ENCODE measurements around the gene RPS6KC1.
"Not testable (repeated sequence)": the region's sequence is repeated elsewhere in the genome, so short reads cannot be mapped to it uniquely, and the experiment has no call there.

The RPS6KC1 gene

DNA sequence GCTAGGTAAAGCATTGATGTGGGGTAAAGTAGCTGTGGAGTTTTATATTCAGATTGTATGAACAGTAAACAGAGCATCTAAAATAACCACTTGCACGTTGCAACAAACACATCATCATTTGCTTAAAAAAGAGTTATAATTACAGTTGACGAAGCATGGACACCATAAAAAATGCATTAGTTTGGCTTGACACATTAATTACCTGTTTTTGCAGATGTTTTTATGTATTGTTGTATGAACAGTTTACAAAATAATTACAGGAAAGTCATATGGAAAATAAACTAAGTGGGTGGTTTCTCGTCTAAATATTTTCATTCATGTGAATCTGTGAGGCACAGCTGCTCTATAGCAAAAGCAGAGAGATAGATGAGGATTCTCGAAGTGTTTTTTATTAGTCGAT, 108.3 kb downstream of the RPS6KC1 start:
- no peak for FAIRE-seq

DNA sequence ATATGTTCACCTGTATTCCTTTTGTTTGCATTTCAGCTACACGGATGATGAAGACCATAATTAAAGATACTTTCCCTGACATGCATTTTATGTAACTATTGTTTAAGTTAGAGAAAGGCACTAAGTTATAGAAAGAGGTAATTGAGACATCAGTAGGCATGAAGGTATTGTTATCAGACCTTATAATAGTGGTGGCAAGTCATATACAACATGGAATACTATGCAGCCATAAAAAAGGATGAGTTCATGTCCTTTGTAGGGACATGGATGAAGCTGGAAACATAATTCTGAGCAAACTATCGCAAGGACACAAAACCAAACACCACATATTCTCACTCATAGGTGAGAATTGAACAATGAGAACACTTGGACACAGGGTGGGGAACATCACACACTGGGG, 109.4 kb downstream of the RPS6KC1 start:
- FAIRE-seq: not testable (repeated sequence)

DNA sequence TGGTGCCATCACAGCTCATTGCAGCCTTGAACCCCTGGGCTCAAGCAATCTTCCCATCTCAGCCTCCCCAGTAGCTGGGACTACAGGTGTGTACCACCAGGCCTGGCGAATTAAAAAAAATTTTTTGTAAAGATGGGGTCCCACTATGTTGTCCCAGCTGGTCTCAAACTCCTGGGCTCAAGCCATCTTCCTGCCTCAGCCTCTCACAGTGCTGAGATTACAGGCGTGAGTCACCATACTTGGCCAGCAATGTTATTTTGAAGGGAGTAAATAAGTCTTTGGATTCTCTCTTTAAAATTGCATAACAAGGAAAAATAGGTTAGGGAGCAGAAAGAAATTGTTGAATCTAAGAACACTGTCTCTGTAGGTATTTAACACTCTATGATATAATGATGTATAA, 111.3 kb downstream of the RPS6KC1 start:
- no peak for FAIRE-seq

DNA sequence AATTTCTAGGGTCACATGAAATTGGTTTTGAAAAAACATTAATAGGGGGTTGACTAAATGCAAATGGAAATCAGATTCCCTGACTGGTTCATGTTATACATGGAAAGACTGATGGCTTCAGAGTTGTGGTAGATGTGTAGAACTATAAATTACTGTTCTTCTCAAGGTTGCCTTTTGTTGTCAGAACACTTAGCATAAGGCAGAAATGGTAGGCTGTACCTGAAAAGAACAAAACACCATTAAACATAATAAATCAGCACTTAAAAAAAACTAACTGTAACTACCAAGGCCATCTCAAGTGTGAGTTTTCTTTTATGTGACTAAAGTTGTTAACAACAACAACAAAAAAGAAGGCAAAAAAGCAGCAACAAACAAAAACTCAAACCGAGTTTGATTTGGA, 111.8 kb downstream of the RPS6KC1 start:
- FAIRE-seq: no peak

DNA sequence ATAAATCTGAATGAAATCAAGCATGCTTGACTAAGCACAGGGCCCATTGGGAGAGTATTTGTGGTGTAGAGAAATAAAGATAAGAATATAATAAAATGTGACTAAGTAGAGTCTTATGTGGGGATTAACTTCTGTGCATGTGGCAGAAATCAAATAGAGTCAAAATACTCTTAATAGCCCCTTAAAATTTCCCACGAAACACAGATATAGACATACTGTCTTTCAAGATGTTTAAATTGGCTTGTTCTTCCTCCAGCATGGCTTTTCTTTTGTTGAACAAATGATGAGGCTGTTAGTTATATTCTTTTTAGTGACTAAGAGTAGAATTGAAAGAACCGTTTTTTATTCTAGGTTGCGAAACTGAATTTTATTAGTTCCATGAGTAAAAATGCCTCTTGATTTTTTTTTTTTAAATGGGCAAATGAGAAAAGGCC, 112.3 kb downstream of the RPS6KC1 start:
- no peak for FAIRE-seq

DNA sequence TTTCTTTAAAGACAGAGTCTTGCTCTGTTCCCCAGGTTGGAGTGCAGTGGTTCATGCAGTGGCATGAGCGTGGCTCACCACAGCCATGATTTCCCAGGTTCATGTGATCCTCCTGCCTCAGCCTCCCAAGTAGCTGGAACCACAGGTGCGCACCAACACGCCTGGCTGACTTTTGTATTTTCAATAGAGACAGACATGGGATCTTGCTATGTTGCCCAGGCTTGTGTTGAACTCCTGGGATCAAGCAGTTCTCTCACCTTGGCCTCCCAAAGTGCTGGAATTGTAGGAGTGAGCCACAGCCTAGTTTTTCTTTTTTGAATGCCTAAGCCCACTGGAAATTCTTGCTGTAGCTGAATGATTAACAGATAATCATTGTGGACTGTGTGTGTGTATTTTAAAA, 113.5 kb downstream of the RPS6KC1 start:
- FAIRE-seq: no peak

DNA sequence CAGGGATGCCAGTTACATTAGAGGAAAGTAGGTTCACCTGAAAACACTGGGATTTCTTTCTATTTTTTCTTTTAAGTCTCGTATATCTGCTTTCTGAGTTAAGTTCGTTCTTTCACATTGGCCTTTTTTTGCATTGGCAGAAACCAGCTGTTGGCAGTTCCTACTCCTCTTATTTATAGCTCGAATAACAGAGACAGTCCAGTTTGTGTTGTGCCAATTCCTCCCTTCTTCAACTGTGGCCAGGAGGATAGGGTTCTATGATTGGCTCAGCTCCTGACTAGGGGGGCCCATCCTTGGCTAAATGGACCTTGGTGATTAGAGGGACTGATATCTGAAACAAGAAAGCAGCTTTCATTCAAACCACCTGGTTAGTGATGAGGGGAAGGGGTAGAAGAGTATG, 115.8 kb downstream of the RPS6KC1 start:
- FAIRE-seq: no peak

DNA sequence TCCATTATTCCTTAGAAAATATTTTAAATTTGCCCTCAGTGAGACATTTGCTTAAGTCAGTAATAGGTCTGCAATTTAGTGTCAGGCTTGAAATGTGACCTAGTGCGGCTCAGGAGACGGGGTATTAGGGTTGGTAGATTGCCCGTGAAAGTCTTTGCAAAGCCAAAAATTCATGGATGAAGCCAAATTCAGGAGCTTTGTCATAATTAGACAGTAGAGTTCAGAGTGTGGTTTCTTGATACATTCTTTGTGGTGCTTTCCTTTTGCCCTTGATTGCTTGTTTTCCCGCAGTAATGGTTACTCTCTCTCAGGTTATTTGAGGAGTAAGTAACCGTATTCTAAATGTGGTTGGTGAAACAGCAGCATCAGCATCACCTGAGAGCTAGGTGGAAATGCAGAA, 120.7 kb downstream of the RPS6KC1 start:
- no peak for FAIRE-seq

DNA sequence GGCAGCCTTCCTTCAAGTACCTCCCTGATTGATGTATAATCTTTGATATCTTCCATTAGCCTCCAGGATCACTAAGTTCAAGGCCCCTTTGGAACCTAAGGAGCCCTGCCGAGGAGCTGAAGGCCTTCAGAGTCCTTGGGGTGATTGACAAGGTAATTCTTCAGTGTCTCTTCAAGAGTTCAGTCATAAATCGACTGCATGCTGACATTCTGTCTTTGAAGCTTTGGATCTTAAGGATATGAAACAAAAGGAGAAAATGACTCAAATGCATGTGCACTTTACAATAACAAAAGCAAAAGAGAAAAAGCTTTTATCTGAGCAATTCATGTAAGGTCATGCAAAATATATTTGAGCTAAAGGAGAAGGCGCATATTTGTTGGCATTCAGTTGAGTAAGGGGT, 125.3 kb downstream of the RPS6KC1 start:
- FAIRE-seq: no peak

DNA sequence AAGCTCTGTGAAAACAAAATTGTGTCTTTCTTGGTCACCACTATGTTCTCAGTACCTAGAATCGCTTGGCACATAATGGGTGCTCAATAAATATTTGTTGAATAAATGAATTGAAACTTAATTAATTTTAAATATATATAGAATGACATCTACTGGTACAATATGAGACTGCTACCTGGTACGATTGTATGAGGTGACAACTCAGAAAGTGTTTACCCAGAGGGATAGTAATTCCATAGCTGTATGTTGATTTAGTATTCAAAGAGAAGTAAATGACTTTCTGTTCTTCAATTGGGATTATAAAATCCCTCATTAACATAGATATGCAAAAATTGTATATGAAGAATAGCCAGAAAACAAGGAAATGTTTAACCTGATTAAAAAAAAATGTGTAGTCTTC, 128.7 kb downstream of the RPS6KC1 start:
- no peak for FAIRE-seq

DNA sequence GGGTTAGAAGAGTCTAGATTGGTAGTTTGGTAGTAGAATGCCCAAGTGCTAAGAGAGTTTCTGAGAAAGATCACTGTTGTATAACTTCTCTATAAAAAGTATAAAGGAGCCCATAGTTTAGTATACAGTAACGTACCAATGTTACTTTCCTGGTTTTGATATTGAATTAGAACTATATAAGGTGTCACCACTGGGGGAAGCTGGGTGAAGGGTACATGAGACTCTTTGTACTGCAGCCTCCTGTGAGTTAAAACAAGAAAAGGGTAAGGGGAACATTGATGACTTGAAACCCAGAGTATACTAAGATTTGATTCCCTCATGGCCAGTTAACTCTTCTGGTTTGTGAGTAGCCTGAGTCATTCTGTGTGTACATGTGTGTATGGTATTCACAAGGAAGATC, 129.8 kb downstream of the RPS6KC1 start:
- no peak for FAIRE-seq

DNA sequence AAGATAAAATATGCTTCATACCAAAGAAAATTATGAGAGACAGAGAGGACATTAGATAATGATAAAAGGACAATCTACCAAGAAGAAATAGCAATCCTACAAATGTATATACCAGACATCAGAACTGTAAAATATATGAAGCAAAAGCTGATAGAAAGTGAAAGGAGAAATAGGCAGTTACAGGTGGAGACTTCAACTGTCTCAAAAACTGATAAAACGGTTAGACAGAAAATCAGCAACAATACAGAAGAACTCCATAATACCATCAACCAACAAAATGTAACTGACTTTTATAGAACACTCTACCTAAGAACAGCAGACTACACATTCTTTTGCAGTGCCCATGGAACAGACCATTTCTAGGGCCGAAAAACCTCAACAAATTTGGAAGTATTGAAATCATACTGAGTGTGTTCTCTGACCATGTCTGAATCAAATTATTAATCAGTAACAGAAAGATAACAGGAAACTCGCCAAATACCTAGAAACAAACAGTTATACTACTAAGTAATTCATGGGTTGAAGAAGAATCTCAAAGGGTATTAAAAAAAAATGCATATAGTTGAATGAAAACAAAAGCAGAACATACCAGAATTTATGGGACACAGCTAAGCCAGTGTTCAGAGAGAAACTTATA, 132.1 kb downstream of the RPS6KC1 start:
- no peak for FAIRE-seq

DNA sequence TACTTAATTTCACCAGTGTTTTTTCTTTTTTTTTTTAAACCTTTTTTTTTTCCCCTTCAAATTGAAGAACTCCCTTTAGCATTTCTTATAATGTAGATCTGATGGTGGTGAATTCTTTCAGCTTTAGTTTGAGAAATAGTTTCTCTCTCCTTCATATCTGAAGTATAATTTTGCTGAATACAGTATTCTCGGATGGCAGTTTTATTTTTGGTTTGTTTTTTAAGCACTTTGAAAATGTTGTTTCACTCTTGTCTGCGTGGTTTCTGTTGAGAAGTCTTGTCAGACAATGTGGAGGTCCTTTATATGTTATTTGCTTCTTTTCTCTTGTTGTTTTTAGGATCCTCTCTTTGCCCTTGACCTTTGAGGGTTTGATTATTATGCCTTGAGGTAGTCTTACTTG, 135.1 kb downstream of the RPS6KC1 start:
- no peak for FAIRE-seq

DNA sequence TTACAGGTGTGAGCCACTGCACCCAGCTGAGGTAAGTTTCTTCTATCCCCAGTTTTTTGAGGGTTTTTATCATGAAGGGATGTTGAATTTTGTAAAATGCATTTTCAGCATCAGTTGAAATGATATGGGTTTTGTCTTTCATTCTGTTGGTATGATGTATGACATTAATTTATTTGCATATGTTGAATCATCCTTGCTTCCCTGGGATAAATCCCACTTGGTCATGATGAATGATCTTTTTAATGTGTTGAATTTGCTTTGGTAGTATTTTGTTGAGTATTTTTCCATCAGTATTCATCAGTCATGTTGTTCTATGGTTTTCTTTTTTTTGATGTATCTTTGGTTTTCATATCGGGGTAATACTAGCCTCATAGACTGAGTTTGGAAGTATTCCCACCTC, 141.0 kb downstream of the RPS6KC1 start:
- FAIRE-seq: no peak

DNA sequence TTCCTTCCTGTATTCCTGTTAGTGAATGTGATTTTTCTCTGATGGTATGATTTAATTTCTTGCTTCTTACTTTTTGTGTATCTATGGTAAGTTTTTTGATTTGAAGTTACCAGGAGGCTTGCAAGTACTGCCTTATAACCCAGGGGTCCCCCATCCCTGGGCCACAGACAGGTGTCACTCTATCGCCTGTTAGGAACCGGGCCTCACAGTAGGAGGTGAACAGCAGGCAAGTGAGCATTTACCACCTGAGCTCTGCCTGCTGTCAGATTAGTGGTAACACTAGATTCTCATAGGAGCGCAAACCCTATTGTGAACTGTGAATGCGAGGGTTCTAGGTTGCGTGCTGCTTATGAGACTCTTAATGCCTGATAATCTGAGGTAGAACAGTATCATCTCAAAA, 143.3 kb downstream of the RPS6KC1 start:
- FAIRE-seq: no peak

DNA sequence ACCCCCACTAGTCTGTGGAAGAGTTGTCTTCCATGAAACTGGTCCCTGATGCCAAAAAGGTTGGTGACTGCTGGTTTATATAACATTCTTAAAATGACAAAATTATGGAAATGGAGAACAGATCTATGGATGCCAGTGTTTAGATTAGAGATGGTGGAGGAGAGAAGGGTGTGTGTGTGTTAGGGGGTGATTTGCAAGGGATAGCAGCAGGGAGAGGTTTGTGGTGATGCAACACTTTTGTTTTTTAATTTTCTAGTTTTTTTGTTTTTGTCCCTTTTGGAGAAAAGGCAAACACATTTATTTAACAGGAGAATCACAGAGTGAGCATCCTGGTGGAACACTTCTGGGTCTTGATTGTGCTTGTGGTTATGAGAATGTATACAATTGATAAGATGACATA, 143.8 kb downstream of the RPS6KC1 start:
- no peak for FAIRE-seq

DNA sequence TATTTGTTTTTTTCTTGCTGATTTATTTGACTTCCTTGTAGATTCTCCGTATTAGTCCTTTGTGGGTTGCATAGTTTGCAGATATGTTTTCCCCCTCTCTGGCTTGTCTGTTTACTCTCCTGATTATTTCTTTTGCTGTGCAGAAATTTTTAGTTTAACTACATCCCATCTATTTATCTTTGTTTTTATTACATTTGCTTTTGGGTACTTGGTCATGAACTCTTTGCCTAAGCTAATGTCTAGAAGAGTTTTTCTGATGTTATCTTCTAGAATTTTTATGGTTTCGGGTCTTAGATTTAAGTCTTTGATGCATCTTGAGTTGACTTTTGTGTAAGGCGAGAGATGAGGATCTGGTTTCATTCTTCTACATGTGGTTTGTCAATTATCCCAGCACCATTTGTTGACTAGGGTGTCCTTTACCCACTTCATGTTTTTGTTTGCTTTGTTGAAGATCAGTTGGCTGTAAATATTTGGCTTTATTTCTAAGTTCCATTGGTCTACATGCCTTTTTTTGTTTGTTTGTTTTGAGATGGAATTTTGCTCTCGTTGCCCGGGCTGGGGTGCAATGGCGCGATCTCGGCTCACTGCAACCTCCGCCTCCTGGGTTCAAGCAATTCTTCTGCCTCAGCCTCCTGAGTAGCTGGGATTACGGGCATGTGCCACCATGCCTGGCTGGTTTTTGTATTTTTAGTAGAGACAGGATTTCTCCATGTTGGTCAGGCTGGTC, 145.4 kb downstream of the RPS6KC1 start:
- not testable (repeated sequence) for FAIRE-seq

DNA sequence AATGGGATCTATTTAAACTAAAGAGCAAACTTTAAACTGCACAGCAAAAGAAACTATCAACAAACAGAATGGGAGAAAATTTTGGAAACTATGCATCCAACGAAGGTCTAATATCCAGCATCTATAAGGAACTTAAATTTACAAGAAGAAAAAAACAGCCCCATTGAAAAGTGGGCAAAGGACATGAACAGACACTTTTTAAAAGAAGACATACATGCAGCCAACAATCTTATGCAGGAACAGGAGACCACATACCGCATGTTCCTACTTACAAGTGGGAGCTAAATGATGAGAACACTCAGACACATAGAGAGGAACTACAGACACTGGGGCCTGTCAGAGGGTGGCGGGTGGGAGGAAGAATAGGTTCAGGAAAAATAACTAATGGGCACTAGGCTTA, 149.6 kb downstream of the RPS6KC1 start:
- no peak for FAIRE-seq

DNA sequence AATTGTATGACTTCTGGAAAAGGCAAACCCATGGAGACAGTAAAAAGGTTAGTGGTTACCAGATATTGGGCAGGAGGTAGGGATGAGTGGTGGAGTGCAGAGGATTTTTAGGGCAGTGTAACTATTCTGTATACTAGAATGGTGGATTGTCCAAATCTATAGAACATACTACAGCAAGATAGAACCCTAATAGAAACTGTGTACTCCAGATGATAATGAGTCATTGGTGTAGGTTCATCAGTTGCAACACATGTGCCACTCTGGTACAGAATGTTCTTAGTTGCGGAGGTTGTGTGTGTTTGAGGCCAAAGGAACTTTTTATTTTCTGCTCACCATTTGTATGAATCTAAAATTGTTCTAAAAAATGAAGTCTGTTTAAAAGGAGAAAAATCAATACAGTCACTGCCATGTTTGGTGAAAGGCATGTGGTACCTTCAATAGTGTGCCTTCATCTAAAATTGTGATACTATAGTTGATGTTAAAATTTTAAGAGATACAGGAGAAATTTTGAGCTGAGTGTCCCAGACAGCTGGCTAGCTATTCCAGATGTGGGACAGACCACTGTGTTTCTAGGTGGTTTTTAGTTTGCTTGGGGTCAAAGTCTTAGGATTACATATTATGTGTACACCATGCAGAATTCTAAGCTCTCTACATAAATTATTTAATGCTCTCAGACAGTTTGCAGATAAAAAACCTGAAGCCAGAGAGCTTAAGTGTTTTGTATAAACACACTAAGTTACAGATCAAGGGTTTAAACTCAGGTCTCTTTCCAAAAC, 150.5 kb downstream of the RPS6KC1 start:
- FAIRE-seq: no peak

DNA sequence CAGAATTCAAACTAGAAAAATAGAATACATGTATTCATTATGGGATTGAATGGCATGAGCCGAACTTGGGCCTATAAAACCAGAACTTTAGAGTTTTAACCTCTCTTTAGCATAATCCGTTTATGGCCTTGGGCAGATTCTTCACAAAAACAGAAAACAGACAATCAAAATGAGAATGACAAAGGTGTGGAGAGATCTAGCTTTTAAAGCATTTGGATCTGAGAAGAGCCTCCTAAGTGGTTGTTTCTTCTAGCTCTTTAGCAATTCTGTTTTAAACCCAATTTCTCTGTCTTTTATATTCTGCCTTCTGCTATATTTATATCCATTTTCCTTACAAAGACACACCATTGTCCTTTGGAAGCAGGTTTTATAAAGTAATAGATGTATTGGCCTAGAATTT, 160.2 kb downstream of the RPS6KC1 start:
- FAIRE-seq: no peak

DNA sequence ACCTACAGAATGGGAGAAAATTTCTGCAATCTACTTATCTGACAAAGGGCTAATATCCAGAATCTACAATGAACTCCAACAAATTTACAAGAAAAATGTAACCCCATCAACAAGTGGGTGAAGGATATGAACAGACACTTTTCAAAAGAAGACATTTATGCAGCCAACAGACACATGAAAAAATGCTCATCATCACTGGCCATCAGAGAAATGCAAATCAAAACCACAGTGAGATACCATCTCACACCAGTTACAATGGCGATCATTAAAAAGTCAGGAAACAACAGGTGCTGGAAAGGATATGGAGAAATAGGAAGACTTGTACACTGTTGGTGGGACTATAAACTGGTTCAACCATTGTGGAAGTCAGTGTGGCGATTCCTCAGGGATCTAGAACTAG, 168.0 kb downstream of the RPS6KC1 start:
- not testable (repeated sequence) for FAIRE-seq

DNA sequence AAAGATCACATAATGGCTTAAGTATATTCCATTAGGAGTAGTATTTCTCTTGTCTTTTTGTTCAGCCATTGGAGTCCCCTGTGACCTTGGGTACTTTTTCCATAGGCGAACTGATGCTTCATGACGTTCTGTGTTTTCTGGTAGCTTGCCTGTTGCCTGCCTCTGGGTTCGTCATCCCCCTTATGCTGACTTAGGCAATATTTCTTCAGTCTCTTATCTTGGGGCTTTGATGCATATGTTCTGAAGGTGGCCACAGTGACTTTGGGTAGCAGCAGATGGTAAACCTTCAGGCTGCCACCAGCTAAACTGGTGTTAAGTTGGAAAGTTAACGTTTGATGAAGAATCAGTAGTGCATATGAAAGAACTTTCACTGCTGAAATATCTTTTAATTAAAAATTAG, 170.2 kb downstream of the RPS6KC1 start:
- FAIRE-seq: no peak

DNA sequence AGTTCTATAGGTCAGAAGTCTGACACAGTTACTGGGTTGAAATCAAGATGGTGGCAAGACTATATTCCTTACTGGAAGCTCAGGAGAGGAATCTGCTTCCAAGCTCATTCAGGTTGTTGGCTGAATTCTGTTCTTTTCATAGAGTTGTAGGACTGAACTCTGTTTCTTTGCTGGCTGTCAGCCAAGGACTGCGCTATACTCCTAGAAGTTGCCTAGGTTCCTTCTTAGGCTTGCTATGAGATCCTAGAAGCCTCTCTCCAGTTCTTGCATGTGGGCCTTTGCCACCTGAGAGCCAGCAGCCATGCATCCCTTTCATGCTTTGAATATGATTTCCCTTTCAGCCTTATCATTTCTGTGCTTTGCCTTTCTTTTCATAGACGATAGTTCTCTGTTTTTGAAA, 176.4 kb downstream of the RPS6KC1 start:
- no peak for FAIRE-seq

DNA sequence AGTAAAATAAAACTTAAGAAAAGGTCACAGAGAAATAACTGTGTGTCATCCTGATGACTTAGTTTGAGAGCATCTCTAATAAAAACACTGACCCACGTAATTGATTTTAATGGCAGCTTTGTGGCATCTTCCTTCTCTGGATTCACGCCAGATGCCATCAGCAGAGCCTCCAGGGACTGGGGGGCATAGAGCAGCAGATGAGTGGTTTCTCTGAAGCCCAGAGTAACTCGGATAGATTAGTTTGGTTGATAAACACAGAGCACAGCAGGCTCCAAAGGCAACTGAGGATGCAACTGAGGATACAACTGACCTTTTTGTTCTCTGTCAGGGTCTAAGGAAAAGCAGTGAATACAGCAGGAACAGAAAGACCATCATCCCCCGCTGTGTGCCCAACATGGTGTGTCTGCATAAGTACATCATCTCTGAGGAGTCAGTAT, 180.8 kb downstream of the RPS6KC1 start:
- no peak for FAIRE-seq
